Stimulated activated effector memory CD8-positive, alpha-beta T cell treated with anti-CD3 and anti-CD28 coated beads, Interleukin-12 subunit alpha, Interleukin-12 subunit beta, amount 100 ng/mL, for 72 hours (primary cell): ENCODE results near the gene SAMHD1.
"Not testable (repeated sequence)": the region's sequence is repeated elsewhere in the genome, so short reads cannot be mapped to it uniquely, and the experiment has no call there.

Experiments
- ATAC-seq: fragments of 150-1000 bp; cut with Tn5 transposase; 2 replicates; pipeline ENCODE4 v1.10.0; 2021
- DNase-seq, 2 donors: peaks; one replicate each; pipeline ENCODE4 v3.0.0; 2021 to 2022; ENCODE audit warnings: low spot score in 2 of 2
- H3K27ac Mint-ChIP-seq: one replicate; pipeline ENCODE4 v1.8.0; 2022; ENCODE audit warnings: mild to moderate bottlenecking, mixed read lengths
- H3K36me3 Mint-ChIP-seq: one replicate; pipeline ENCODE4 v1.8.0; 2022; ENCODE audit warnings: mild to moderate bottlenecking, mixed read lengths
- H3K4me1 Mint-ChIP-seq: one replicate; pipeline ENCODE4 v1.8.0; 2022; ENCODE audit warnings: mixed read lengths
- H3K4me3 Mint-ChIP-seq: one replicate; pipeline ENCODE4 v1.8.0; 2022; ENCODE audit warnings: mild to moderate bottlenecking, mixed read lengths
- H3K9me3 Mint-ChIP-seq: one replicate; pipeline ENCODE4 v1.8.0; 2022; ENCODE audit warnings: mixed read lengths

The SAMHD1 gene

GRCh38 chr20:36932476-36933426 is 18.8 kb downstream of the SAMHD1 start:
- Mint-ChIP-seq H3K27ac (peak overlapping the region; percentile 29), H3K9me3 (no peaks in the 10 kb centered on the region), H3K4me1 (peaks cover 43% of the 10 kb centered on the region), H3K4me3 (no peak overlapping the region), H3K36me3 (peaks cover 100% of the 10 kb centered on the region)
- ATAC-seq = no peak
- no peak for DNase-seq

- Mint-ChIP-seq H3K27ac (peak overlapping the region; percentile 29), H3K4me1 (peaks cover 39% of the 10 kb centered on the region), H3K36me3 (peaks cover 100% of the 10 kb centered on the region)
- not testable (repeated sequence) for H3K4me3 Mint-ChIP-seq, ATAC-seq, H3K9me3 Mint-ChIP-seq, DNase-seq
Measured at GRCh38 chr20:36932067-36932466, 19.4 kb downstream of the SAMHD1 start.

GRCh38 chr20:36929691-36930090 is 21.8 kb downstream of the SAMHD1 start:
- ATAC-seq = no peak

GRCh38 chr20:36929290-36929689 is 22.2 kb downstream of the SAMHD1 start:
- ATAC-seq (no peak), DNase-seq (no peak)
- H3K4me1 Mint-ChIP-seq = peaks cover 38% of the 10 kb centered on the region
- H3K9me3 Mint-ChIP-seq = no peaks in the 10 kb centered on the region
- peak overlapping the region; percentile 90 for H3K27ac Mint-ChIP-seq
- H3K4me3 Mint-ChIP-seq = peak overlapping the region; percentile 58
- peaks cover 100% of the 10 kb centered on the region for H3K36me3 Mint-ChIP-seq

More at GRCh38 chr20:36929691-36930090, 21.8 kb downstream of the SAMHD1 start:
- H3K4me3 Mint-ChIP-seq = peak overlapping the region; percentile 58
- DNase-seq = no peak
- peaks cover 100% of the 10 kb centered on the region for H3K36me3 Mint-ChIP-seq
- H3K9me3 Mint-ChIP-seq = no peaks in the 10 kb centered on the region
- H3K27ac Mint-ChIP-seq = peak overlapping the region; percentile 90
- H3K4me1 Mint-ChIP-seq = peaks cover 35% of the 10 kb centered on the region

- ATAC-seq = no peak
- peaks cover 100% of the 10 kb centered on the region for H3K36me3 Mint-ChIP-seq
- no peak overlapping the region for H3K4me3 Mint-ChIP-seq
- H3K9me3 Mint-ChIP-seq = no peaks in the 10 kb centered on the region
- H3K4me1 Mint-ChIP-seq = peaks cover 39% of the 10 kb centered on the region
- H3K27ac Mint-ChIP-seq = no peak overlapping the region
- DNase-seq = no peak
Measured at GRCh38 chr20:36927704-36928103, 23.8 kb downstream of the SAMHD1 start.

GRCh38 chr20:36926653-36927200 is 24.8 kb downstream of the SAMHD1 start:
- H3K4me1 Mint-ChIP-seq = peaks cover 34% of the 10 kb centered on the region
- no peak overlapping the region for H3K4me3 Mint-ChIP-seq
- no peak for DNase-seq
- peak; percentile 34 for ATAC-seq
- H3K9me3 Mint-ChIP-seq = no peaks in the 10 kb centered on the region
- peaks cover 100% of the 10 kb centered on the region for H3K36me3 Mint-ChIP-seq
- no peak overlapping the region for H3K27ac Mint-ChIP-seq

GRCh38 chr20:36925234-36925633 is 26.3 kb downstream of the SAMHD1 start:
- no peak for DNase-seq
- ATAC-seq = no peak
- Mint-ChIP-seq H3K4me3 (no peak overlapping the region), H3K4me1 (peaks cover 21% of the 10 kb centered on the region), H3K27ac (peak overlapping the region; percentile 67), H3K36me3 (peaks cover 98% of the 10 kb centered on the region), H3K9me3 (no peaks in the 10 kb centered on the region)

- peaks cover 13% of the 10 kb centered on the region for H3K4me1 Mint-ChIP-seq
- H3K36me3 Mint-ChIP-seq = peaks cover 96% of the 10 kb centered on the region
- ATAC-seq = no peak
- DNase-seq = no peak
- no peaks in the 10 kb centered on the region for H3K9me3 Mint-ChIP-seq
- H3K27ac Mint-ChIP-seq = peak overlapping the region; percentile 67
- H3K4me3 Mint-ChIP-seq = no peak overlapping the region
Measured at GRCh38 chr20:36924167-36925045, 27.1 kb downstream of the SAMHD1 start.

GRCh38 chr20:36920334-36920730 is 31.2 kb downstream of the SAMHD1 start:
- Mint-ChIP-seq H3K4me1 (peaks cover 7% of the 10 kb centered on the region), H3K9me3 (no peaks in the 10 kb centered on the region), H3K27ac (peak overlapping the region; percentile 34), H3K4me3 (no peak overlapping the region), H3K36me3 (peaks cover 94% of the 10 kb centered on the region)
- ATAC-seq (no peak), DNase-seq (no peak)

GRCh38 chr20:36919715-36920333 is 31.7 kb downstream of the SAMHD1 start:
- Mint-ChIP-seq H3K4me1 (peaks cover 7% of the 10 kb centered on the region), H3K27ac (peak overlapping the region; percentile 24), H3K4me3 (no peak overlapping the region), H3K9me3 (no peaks in the 10 kb centered on the region), H3K36me3 (peaks cover 94% of the 10 kb centered on the region)
- DNase-seq = no peak
- ATAC-seq = peak; percentile 62

- Mint-ChIP-seq H3K36me3 (peaks cover 94% of the 10 kb centered on the region), H3K4me3 (no peak overlapping the region), H3K9me3 (no peaks in the 10 kb centered on the region), H3K4me1 (no peaks in the 10 kb centered on the region), H3K27ac (no peak overlapping the region)
- DNase-seq = no peak
- ATAC-seq = peak; percentile 42
Measured at GRCh38 chr20:36917943-36918342, 33.6 kb downstream of the SAMHD1 start.

- DNase-seq (no peak), ATAC-seq (no peak)
- no peaks in the 10 kb centered on the region for H3K4me1 Mint-ChIP-seq
- no peaks in the 10 kb centered on the region for H3K9me3 Mint-ChIP-seq
- H3K4me3 Mint-ChIP-seq = no peak overlapping the region
- peaks cover 94% of the 10 kb centered on the region for H3K36me3 Mint-ChIP-seq
- H3K27ac Mint-ChIP-seq = no peak overlapping the region
Measured at GRCh38 chr20:36917240-36917639, 34.3 kb downstream of the SAMHD1 start.

- Mint-ChIP-seq H3K36me3 (peaks cover 94% of the 10 kb centered on the region), H3K9me3 (no peaks in the 10 kb centered on the region), H3K27ac (no peak overlapping the region), H3K4me3 (no peak overlapping the region), H3K4me1 (no peaks in the 10 kb centered on the region)
- DNase-seq = no peak
- ATAC-seq = no peak
Measured at GRCh38 chr20:36916199-36916598, 35.3 kb downstream of the SAMHD1 start.

GRCh38 chr20:36908603-36909002 is 42.9 kb downstream of the SAMHD1 start:
- no peaks in the 10 kb centered on the region for H3K9me3 Mint-ChIP-seq
- no peak overlapping the region for H3K4me3 Mint-ChIP-seq
- H3K27ac Mint-ChIP-seq = no peak overlapping the region
- peaks cover 6% of the 10 kb centered on the region for H3K4me1 Mint-ChIP-seq
- H3K36me3 Mint-ChIP-seq = peaks cover 100% of the 10 kb centered on the region
- ATAC-seq (no peak), DNase-seq (no peak)

- DNase-seq, H3K4me1 Mint-ChIP-seq, H3K9me3 Mint-ChIP-seq, ATAC-seq, H3K4me3 Mint-ChIP-seq, H3K27ac Mint-ChIP-seq: not testable (repeated sequence)
- H3K36me3 Mint-ChIP-seq = peaks cover 100% of the 10 kb centered on the region
Measured at GRCh38 chr20:36906086-36906485, 45.4 kb downstream of the SAMHD1 start.
